SU-DHL-6 (cell line): ENCODE data around the gene KRT75.

Experiments
- H2AFZ ChIP-seq: fragments of 200-600 bp; sonication (generic); 2 replicates; pipeline ENCODE4 v1.6.1; 2014; ENCODE audit warnings: low read depth, mild to moderate bottlenecking, moderate library complexity, mixed read lengths, antibody characterized with exemption, low read length; ENCODE audit not compliant: severe bottlenecking
- H3F3A ChIP-seq: fragments of 200-600 bp; shearing (Covaris generic); 2 replicates; pipeline ENCODE4 v1.6.0; 2016; ENCODE audit warnings: antibody characterized with exemption, mild to moderate bottlenecking; ENCODE audit not compliant: insufficient read depth
- H3K27ac ChIP-seq: fragments of 200-600 bp; sonication (generic); 2 replicates; pipeline ENCODE4 v1.5.1; 2016; ENCODE audit warnings: low read depth, mild to moderate bottlenecking, low read length, moderate library complexity, mixed read lengths
- H3K27me3 ChIP-seq: fragments of 200-600 bp; sonication (generic), shearing (Covaris generic); 2 replicates; pipeline ENCODE4 v1.6.0; 2014; ENCODE audit warnings: mild to moderate bottlenecking, low read length
- H3K36me3 ChIP-seq: fragments of 200-600 bp; sonication (generic); 2 replicates; pipeline ENCODE4 v1.6.1; 2014; ENCODE audit warnings: mild to moderate bottlenecking, low read length, mixed read lengths
- H3K4me2 ChIP-seq: fragments of 300-600, 200-600 bp; shearing (Covaris generic), sonication (generic); 2 replicates; pipeline ENCODE4 v1.6.0; 2014; ENCODE audit warnings: low read length, low read depth, mild to moderate bottlenecking; ENCODE audit not compliant: poor library complexity, severe bottlenecking
- H3K4me3 ChIP-seq: fragments of 200-600 bp; sonication (generic); 2 replicates; pipeline ENCODE4 v1.5.1; 2014; ENCODE audit warnings: antibody characterized with exemption, low read length, mild to moderate bottlenecking, mixed read lengths; ENCODE audit not compliant: insufficient read depth, poor library complexity, severe bottlenecking
- H3K79me2 ChIP-seq: fragments of 200-600 bp; sonication (generic); 2 replicates; pipeline ENCODE4 v1.6.1; 2014; ENCODE audit warnings: mild to moderate bottlenecking, low read length, moderate library complexity; ENCODE audit not compliant: insufficient read depth
- H3K9ac ChIP-seq: fragments of 200-600 bp; sonication (generic); 2 replicates; pipeline ENCODE4 v1.7.0; 2014; ENCODE audit warnings: mild to moderate bottlenecking, low read length
- H3K9me2 ChIP-seq: fragments of 200-600 bp; sonication (generic); replicated peaks from 2 replicates; pipeline ENCODE4 v1.6.1; 2014; ENCODE audit warnings: low read length; ENCODE audit not compliant: insufficient read depth
- H3K9me3 ChIP-seq: fragments of 200-600 bp; sonication (generic); 2 replicates; pipeline ENCODE4 v1.6.1; 2014; ENCODE audit warnings: low read length, mixed read lengths; ENCODE audit not compliant: insufficient read depth
- H4K20me1 ChIP-seq: fragments of 200-600 bp; sonication (generic); 2 replicates; pipeline ENCODE4 v1.6.1; 2014; ENCODE audit warnings: low read depth, mild to moderate bottlenecking, antibody characterized with exemption, low read length, moderate library complexity, mixed read lengths
- CTCF ChIP-seq: fragments of 200-600 bp; sonication (generic); IDR thresholded peaks from one replicate; pipeline ENCODE4 v1.5.1; 2017; ENCODE audit warnings: antibody characterized with exemption, mild to moderate bottlenecking, low read length, moderate library complexity; ENCODE audit not compliant: insufficient read depth, poor library complexity, severe bottlenecking
- EZH2phosphoT487 ChIP-seq: fragments of 200-600 bp; sonication (generic), shearing (Covaris generic); conservative IDR thresholded peaks from 2 replicates; pipeline ENCODE4 v1.6.1; 2018; ENCODE audit warnings: mild to moderate bottlenecking, antibody characterized with exemption, low read length, moderate library complexity, mixed read lengths

KRT75 gene

GRCh38 chr12:52415870-52416750 is 18.1 kb downstream of the KRT75 start:
- H3F3A ChIP-seq = no peaks in the 10 kb centered on the region
- no peak overlapping the region for H2AFZ ChIP-seq
- no peaks in the 10 kb centered on the region for H3K79me2 ChIP-seq
- H4K20me1 ChIP-seq = no peaks in the 10 kb centered on the region
- H3K9me2 ChIP-seq = no peaks in the 10 kb centered on the region
- H3K4me3 ChIP-seq = no peak overlapping the region
- TF ChIP-seq CTCF (no peak), EZH2phosphoT487 (no peak)
- no peaks in the 10 kb centered on the region for H3K9me3 ChIP-seq
- no peak overlapping the region for H3K4me2 ChIP-seq
- H3K9ac ChIP-seq = no peak overlapping the region
- H3K27ac ChIP-seq = no peak overlapping the region
- H3K36me3 ChIP-seq = no peaks in the 10 kb centered on the region
- no peaks in the 10 kb centered on the region for H3K27me3 ChIP-seq

GRCh38 chr12:52414936-52415335 is 19.2 kb downstream of the KRT75 start:
- H3F3A ChIP-seq = no peaks in the 10 kb centered on the region
- no peak overlapping the region for H3K27ac ChIP-seq
- H4K20me1 ChIP-seq = no peaks in the 10 kb centered on the region

GRCh38 chr12:52413782-52414345 is 20.3 kb downstream of the KRT75 start:
- no peak overlapping the region for H3K27ac ChIP-seq
- no peaks in the 10 kb centered on the region for H3F3A ChIP-seq
- no peaks in the 10 kb centered on the region for H3K9me2 ChIP-seq
- H3K4me3 ChIP-seq = no peak overlapping the region
- H4K20me1 ChIP-seq = no peaks in the 10 kb centered on the region
- no peak overlapping the region for H3K4me2 ChIP-seq
- H3K79me2 ChIP-seq = no peaks in the 10 kb centered on the region
- H3K9me3 ChIP-seq = no peaks in the 10 kb centered on the region
- no peak overlapping the region for H2AFZ ChIP-seq
- no peak overlapping the region for H3K9ac ChIP-seq
- TF ChIP-seq CTCF (no peak), EZH2phosphoT487 (no peak)
- H3K36me3 ChIP-seq = no peaks in the 10 kb centered on the region
- no peaks in the 10 kb centered on the region for H3K27me3 ChIP-seq

More at GRCh38 chr12:52414936-52415335, 19.2 kb downstream of the KRT75 start:
- H3K9ac ChIP-seq = no peak overlapping the region
- no peak overlapping the region for H2AFZ ChIP-seq
- H3K79me2 ChIP-seq = no peaks in the 10 kb centered on the region
- H3K9me2 ChIP-seq = no peaks in the 10 kb centered on the region
- H3K9me3 ChIP-seq = no peaks in the 10 kb centered on the region
- no peaks in the 10 kb centered on the region for H3K27me3 ChIP-seq
- H3K36me3 ChIP-seq = no peaks in the 10 kb centered on the region
- no peak overlapping the region for H3K4me2 ChIP-seq
- TF ChIP-seq CTCF (no peak), EZH2phosphoT487 (no peak)
- no peak overlapping the region for H3K4me3 ChIP-seq
